ENCODE results near the gene USP10. TPM values are rescaled to one million over a fixed set of nuclear protein-coding genes. Genes with fewer than 3 reads are reported as not detected.
A peak's percentile ranks its signal among the peaks of the same experiment; 100 is the strongest.

The USP10 gene, protein sequence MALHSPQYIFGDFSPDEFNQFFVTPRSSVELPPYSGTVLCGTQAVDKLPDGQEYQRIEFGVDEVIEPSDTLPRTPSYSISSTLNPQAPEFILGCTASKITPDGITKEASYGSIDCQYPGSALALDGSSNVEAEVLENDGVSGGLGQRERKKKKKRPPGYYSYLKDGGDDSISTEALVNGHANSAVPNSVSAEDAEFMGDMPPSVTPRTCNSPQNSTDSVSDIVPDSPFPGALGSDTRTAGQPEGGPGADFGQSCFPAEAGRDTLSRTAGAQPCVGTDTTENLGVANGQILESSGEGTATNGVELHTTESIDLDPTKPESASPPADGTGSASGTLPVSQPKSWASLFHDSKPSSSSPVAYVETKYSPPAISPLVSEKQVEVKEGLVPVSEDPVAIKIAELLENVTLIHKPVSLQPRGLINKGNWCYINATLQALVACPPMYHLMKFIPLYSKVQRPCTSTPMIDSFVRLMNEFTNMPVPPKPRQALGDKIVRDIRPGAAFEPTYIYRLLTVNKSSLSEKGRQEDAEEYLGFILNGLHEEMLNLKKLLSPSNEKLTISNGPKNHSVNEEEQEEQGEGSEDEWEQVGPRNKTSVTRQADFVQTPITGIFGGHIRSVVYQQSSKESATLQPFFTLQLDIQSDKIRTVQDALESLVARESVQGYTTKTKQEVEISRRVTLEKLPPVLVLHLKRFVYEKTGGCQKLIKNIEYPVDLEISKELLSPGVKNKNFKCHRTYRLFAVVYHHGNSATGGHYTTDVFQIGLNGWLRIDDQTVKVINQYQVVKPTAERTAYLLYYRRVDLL
- 100 to 1,000 TPM; 105 to 108 TPM for total RNA-seq

DNA sequence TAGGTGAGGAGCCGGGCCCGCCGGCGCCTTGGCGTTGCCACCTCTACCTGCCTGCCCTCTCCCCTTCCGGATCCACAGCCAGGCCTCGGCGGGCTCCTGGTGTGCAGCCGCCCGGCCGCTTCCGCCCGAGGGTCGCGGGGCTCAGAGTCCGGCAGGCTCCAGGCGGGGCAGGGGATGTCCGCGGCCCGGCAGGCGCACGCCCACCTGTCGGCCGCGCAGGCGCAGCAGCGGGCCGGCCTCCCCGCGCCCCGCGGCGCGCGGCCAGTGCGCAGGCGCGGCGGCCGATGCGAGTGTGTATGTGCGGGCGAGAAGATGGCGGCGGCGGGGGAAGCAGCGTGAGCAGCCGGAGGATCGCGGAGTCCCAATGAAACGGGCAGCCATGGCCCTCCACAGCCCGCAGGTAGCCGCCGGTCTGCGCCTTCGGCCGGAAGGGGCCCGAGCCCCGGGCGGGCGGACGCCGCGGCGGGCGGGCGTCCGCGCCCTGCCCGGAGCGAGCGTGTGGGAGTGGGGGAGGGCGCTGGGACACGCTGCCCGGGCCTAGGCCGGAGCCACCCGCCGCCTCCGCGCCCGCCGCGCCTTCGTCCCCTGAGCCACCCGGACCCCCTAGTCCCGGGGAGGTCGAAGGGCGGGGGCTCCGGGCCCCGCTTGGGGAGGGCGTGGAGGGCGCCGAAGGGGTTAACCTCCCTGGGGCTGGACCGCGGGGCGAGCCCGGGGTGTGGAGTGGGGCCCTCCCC is at the start of gene USP10:
USP10 (plus strand) TSS at position 289 of the 734 bp plus-strand sequence; CDS start at position 380, 91 bp downstream.
- POLR2A ChIA-PET = interaction anchor here (1.0 to 1.6 kb wide), 5 partner anchors 13 to 101 kb away, joined by 3 to 4 read pairs (median 4); no protein-coding TSS in a partner anchor
- CTCF ChIA-PET = interaction anchor here (1.7 to 2.0 kb wide), 3 partner anchors 26 to 39 kb away, joined by 12 to 16 read pairs (median 14); no protein-coding TSS in a partner anchor
- H3K9me3 Mint-ChIP-seq = no peaks in the 10 kb centered on the region
- peaks cover 5% of the 10 kb centered on the region for H3K36me3 Mint-ChIP-seq
- H3K4me3 Mint-ChIP-seq = peak within 1 kb of the TSS; percentile 97
- H3K27ac Mint-ChIP-seq = peak within 1 kb of the TSS; percentile 96
- H3K27me3 Mint-ChIP-seq = no peaks in the 10 kb centered on the region
- DNase-seq = peak; percentile 88
- peaks cover 35% of the 10 kb centered on the region for H3K4me1 Mint-ChIP-seq (ENCODE audit: low read depth)
- intact Hi-C loops (cut with micrococcal nuclease) = loop anchor here (2.0 to 5.0 kb wide), 2 partner anchors 25 to 37 kb away; no protein-coding TSS in a partner anchor

DNA sequence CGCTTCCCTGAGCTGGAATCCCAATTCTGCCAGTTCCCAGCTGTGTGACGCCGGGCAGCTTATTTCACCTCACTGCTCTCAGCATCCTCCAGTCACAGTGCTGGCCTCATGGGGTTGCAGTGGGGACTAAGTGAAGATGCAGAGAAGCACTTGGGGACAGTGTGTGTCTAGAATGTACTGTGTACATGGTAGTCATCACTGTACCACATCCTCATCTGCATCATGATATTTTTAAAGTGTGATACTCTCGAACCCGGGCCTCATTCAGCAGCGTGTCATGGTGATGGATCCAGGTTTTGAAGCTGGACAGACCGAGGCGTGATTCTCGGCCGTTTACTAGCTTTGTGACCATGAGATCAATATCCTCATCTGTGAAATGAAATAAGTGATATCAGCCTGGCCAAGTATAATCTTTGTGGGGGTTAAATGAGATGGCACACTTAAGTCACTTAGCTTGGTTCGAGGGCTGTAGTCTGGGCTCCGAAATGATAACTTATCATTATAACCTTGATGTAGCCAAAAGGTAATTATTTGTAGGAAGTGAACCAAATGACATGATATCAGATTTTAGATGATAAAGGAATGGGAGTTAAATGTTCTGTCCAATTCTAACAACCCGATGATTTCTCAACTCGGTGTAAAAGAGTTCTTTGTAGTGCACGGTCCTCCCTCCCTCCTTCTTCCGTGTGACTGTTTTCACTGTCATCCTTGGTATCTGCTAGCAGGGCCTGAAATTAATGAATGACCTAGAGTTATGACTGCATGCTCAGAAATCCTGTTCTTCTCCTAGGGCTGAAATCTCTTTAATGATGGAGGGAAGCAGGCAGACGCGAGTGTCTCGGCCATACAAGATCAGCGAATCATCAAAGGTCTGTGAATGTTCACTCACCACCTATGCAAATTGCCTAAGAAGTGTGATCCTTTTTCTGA is 49.5 kb upstream of the USP10 start:
- peak overlapping the region; percentile 54 for H3K27ac Mint-ChIP-seq

DNA sequence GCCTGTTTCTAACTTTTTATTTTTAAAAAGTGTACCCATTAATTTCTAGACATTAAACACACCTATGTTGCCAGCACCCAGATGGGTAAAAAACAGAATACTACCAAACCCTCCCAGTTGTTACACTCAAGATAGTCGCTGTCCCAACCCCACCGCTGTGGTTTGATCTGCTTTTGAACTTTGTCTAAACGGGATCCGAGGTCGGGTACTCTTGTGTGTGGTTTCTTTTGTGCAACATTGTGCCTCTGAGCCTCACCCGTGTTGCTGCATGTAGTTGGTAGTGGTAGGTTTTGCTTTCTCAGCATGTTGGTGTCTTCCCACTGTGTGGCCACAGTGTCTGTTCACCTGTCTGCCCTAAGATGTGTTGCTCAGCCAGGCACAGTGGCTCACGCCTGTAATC is 47.2 kb upstream of the USP10 start:
- no peaks in the 10 kb centered on the region for H3K27me3 Mint-ChIP-seq
- intact Hi-C loops (cut with micrococcal nuclease) = loop anchor here (10.0 kb wide), 1 partner anchor 372 kb away; the partner anchor contains the start of gene KIAA0513
- peaks cover 34% of the 10 kb centered on the region for H3K36me3 Mint-ChIP-seq
- POLR2A ChIA-PET = no interaction called here
- H3K27ac Mint-ChIP-seq = peak overlapping the region; percentile 29
- H3K4me1 Mint-ChIP-seq (ENCODE audit: low read depth) = peaks cover 56% of the 10 kb centered on the region
- CTCF ChIA-PET = interaction anchor here (0.6 kb wide), 1 partner anchor 365 kb away, joined by 3 read pairs; no protein-coding TSS in a partner anchor
- no peaks in the 10 kb centered on the region for H3K9me3 Mint-ChIP-seq
- DNase-seq = peak; percentile 31
- H3K4me3 Mint-ChIP-seq = no peak overlapping the region

More for the DNA sequence above, 49.5 kb upstream of the USP10 start:
- H3K4me1 Mint-ChIP-seq (ENCODE audit: low read depth) = peaks cover 51% of the 10 kb centered on the region
- H3K36me3 Mint-ChIP-seq = peaks cover 25% of the 10 kb centered on the region
- no peak for DNase-seq
- ChIA-PET CTCF (interaction anchor here (0.7 to 1.4 kb wide), 4 partner anchors 9 to 140 kb away, joined by 3 to 8 read pairs (median 4); no protein-coding TSS in a partner anchor), POLR2A (no interaction called here)
- intact Hi-C loops (cut with micrococcal nuclease) = loop anchor here (10.0 kb wide), 1 partner anchor 374 kb away; the partner anchor contains the start of gene KIAA0513
- H3K4me3 Mint-ChIP-seq = peak overlapping the region; percentile 67
- no peaks in the 10 kb centered on the region for H3K9me3 Mint-ChIP-seq
- peaks cover 2% of the 10 kb centered on the region for H3K27me3 Mint-ChIP-seq

DNA sequence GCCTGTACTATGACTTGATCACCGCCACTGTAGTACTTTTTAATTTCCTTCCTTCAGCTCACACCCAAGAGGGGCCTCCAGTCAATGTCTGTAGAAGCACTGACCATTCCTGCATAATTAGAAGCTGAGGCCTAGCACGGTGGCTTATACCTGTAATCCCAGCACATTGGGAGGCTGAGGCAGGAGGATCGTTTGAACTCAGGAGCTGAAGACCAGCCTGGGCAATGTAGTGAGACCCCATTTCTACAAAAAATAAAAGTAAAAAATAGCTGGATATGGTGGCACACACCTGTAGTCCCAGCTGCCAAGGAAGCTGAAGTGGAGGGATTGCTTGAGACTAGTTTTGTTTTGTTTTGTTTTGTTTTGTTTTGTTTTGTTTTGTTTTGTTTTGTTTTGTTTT is 45.6 kb upstream of the USP10 start:
- Mint-ChIP-seq H3K4me1 (ENCODE audit: low read depth) (peaks cover 53% of the 10 kb centered on the region), H3K9me3 (no peaks in the 10 kb centered on the region), H3K27ac (no peak overlapping the region), H3K36me3 (peaks cover 49% of the 10 kb centered on the region), H3K27me3 (no peaks in the 10 kb centered on the region), H3K4me3 (no peak overlapping the region)
- CTCF ChIA-PET = interaction anchor here (0.6 to 1.5 kb wide), 4 partner anchors 17 to 32 kb away, joined by 3 to 6 read pairs (median 3); no protein-coding TSS in a partner anchor
- no peak for DNase-seq
- intact Hi-C loops (cut with micrococcal nuclease) = loop anchor here (10.0 kb wide), 1 partner anchor 371 kb away; the partner anchor contains the start of gene KIAA0513
- POLR2A ChIA-PET = interaction anchor here (1.3 kb wide), 1 partner anchor 10 kb away, joined by 3 read pairs; no protein-coding TSS in a partner anchor

DNA sequence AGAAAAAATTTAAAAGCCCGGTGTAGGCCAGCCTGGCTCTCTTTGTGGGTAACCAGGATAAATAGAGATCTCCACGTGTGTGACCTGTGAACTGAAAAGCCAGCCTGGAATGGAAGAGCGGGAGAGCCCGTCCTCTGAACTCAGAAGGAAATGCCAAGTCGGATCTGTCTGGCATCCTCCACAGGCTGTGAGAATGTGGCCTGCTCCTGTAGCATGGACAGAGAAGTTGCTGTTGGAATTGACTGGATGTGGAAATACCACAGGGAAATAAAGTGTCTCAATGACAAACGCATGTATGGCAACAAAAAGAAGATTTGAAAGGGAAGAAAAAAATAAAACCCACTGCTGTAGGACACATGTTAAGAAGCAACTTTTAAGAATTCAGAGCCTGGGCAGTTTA is 44.8 kb upstream of the USP10 start:
- Mint-ChIP-seq H3K27me3 (no peaks in the 10 kb centered on the region), H3K27ac (no peak overlapping the region), H3K4me3 (no peak overlapping the region), H3K4me1 (ENCODE audit: low read depth) (peaks cover 46% of the 10 kb centered on the region), H3K9me3 (no peaks in the 10 kb centered on the region), H3K36me3 (peaks cover 52% of the 10 kb centered on the region)
- ChIA-PET POLR2A (no interaction called here), CTCF (interaction anchor here (1.0 to 1.5 kb wide), 3 partner anchors 17 to 33 kb away, joined by 3 to 6 read pairs (median 3); no protein-coding TSS in a partner anchor)
- intact Hi-C loops (cut with micrococcal nuclease) = loop anchor here (10.0 kb wide), 1 partner anchor 370 kb away; the partner anchor contains the start of gene KIAA0513
- DNase-seq = no peak

DNA sequence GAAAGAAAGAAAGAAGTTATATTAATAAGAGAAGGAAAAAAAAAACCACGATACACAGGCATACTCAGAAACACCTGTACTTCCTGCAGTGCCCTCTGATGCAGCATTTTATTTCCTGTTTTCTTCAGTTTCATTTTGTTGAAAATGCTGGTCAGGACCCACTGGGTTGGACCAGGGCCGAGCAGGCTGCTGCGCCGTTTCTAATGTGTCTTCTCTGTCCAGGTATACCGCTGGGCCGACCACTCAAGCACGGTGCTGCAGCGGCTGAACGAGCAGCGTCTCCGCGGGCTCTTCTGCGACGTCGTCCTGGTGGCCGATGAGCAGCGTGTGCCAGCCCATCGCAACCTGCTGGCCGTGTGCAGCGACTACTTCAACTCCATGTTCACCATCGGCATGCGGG is 43.2 kb upstream of the USP10 start:
- no peak overlapping the region for H3K27ac Mint-ChIP-seq
- no peaks in the 10 kb centered on the region for H3K27me3 Mint-ChIP-seq
- peaks cover 30% of the 10 kb centered on the region for H3K4me1 Mint-ChIP-seq (ENCODE audit: low read depth)
- no peak for DNase-seq
- ChIA-PET CTCF (interaction anchor here (1.7 kb wide), 1 partner anchor 15 kb away, joined by 8 read pairs; no protein-coding TSS in a partner anchor), POLR2A (no interaction called here)
- no peaks in the 10 kb centered on the region for H3K9me3 Mint-ChIP-seq
- intact Hi-C loops (cut with micrococcal nuclease) = loop anchor here (10.0 kb wide), 1 partner anchor 368 kb away; the partner anchor contains the start of gene KIAA0513
- H3K36me3 Mint-ChIP-seq = peaks cover 56% of the 10 kb centered on the region
- H3K4me3 Mint-ChIP-seq = no peak overlapping the region

DNA sequence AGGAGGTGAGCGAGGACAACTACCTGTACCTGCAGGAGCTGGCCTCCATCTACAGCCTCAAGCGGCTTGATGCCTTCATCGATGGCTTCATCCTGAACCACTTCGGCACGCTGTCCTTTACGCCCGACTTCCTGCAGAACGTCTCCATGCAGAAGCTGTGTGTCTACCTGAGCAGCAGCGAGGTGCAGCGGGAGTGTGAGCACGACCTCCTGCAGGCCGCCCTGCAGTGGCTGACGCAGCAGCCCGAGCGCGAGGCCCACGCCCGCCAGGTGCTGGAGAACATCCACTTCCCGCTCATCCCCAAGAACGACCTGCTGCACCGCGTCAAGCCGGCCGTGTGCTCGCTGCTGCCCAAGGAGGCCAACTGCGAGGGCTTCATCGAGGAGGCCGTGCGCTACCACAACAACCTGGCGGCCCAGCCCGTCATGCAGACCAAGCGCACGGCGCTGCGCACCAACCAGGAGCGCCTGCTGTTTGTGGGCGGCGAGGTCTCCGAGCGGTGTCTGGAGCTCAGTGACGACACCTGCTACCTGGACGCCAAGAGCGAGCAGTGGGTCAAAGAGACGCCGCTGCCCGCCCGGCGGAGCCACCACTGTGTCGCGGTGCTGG is 42.5 kb upstream of the USP10 start:
- ChIA-PET CTCF (interaction anchor here (1.7 kb wide), 1 partner anchor 15 kb away, joined by 8 read pairs; no protein-coding TSS in a partner anchor), POLR2A (no interaction called here)
- no peak overlapping the region for H3K27ac Mint-ChIP-seq
- H3K4me3 Mint-ChIP-seq = no peak overlapping the region
- DNase-seq = no peak
- H3K36me3 Mint-ChIP-seq = peaks cover 56% of the 10 kb centered on the region
- H3K9me3 Mint-ChIP-seq = no peaks in the 10 kb centered on the region
- peaks cover 25% of the 10 kb centered on the region for H3K4me1 Mint-ChIP-seq (ENCODE audit: low read depth)
- intact Hi-C loops (cut with micrococcal nuclease) = loop anchor here (10.0 kb wide), 1 partner anchor 367 kb away; the partner anchor contains the start of gene KIAA0513
- no peaks in the 10 kb centered on the region for H3K27me3 Mint-ChIP-seq

DNA sequence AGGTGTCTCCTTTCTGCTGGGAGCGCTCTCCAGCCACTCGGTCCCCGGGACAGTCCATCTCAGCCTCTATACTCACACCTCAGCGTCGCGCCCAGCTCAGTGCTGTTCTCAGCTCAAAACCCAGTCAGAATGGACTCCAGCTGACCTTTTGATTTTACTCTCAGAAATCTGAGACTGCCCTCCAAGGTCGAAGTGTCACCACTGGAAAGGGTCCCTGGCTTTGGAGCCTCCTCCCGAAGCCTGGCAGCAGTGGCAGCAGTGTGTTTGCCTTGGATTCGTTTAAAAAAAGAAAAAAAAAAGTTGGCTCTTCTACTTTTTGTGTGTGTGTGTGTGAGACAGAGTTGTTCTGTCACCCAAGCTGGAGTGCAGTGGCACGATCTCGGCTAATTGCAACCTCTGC is 41.1 kb upstream of the USP10 start:
- intact Hi-C loops (cut with micrococcal nuclease) = loop anchor here (10.0 kb wide), 1 partner anchor 366 kb away; the partner anchor contains the start of gene KIAA0513
- peaks cover 17% of the 10 kb centered on the region for H3K4me1 Mint-ChIP-seq (ENCODE audit: low read depth)
- no peaks in the 10 kb centered on the region for H3K9me3 Mint-ChIP-seq
- H3K27me3 Mint-ChIP-seq = no peaks in the 10 kb centered on the region
- H3K4me3 Mint-ChIP-seq = no peak overlapping the region
- DNase-seq = no peak
- ChIA-PET POLR2A (no interaction called here), CTCF (interaction anchor here (1.4 to 2.7 kb wide), 3 partner anchors 14 to 80 kb away, joined by 3 to 8 read pairs (median 4); no protein-coding TSS in a partner anchor)
- no peak overlapping the region for H3K27ac Mint-ChIP-seq
- peaks cover 58% of the 10 kb centered on the region for H3K36me3 Mint-ChIP-seq

DNA sequence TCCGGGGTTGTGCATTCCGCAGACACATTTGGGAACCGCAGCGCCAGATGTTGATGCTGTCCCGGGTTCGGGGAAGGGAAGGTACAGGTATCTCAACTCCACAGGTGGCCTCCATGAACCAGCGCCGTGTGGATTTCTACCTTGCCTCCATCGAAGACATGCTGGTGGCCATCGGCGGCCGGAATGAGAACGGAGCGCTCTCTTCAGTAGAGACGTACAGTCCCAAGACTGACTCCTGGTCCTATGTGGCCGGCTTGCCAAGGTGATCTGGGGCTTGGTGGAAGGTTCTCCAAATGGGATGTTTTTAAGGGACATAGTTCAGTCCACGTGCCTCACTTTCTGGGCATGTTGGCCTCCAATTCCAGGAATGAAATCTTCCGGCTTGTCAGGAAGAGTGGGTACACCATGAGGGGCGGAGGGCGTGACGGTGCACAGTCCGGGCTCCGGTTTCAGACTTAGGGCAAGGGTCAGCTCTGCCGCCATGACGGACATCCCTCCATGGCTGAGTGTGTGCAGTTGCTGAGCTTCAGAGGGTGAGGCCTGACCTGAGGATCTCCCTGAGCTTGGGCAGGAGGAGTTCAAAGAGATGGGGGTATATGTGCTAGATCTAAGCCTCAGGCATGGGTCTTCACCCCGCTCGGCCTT is 40.0 kb upstream of the USP10 start:
- peak overlapping the region; percentile 9 for H3K27ac Mint-ChIP-seq
- no peaks in the 10 kb centered on the region for H3K27me3 Mint-ChIP-seq
- H3K4me3 Mint-ChIP-seq = no peak overlapping the region
- intact Hi-C loops (cut with micrococcal nuclease) = loop anchor here (10.0 kb wide), 1 partner anchor 365 kb away; the partner anchor contains the start of gene KIAA0513
- no peak for DNase-seq
- peaks cover 62% of the 10 kb centered on the region for H3K36me3 Mint-ChIP-seq
- H3K9me3 Mint-ChIP-seq = no peaks in the 10 kb centered on the region
- H3K4me1 Mint-ChIP-seq (ENCODE audit: low read depth) = peaks cover 16% of the 10 kb centered on the region
- ChIA-PET CTCF (interaction anchor here (1.5 to 2.7 kb wide), 2 partner anchors 12 to 66 kb away, joined by 3 to 8 read pairs; no protein-coding TSS in a partner anchor), POLR2A (no interaction called here)
